Kidney epithelial cell (primary cell): ENCODE results near the gene GAS7. TPM values are rescaled to one million over a fixed set of nuclear protein-coding genes. Genes with fewer than 3 reads are reported as not detected.
"Not testable (repeated sequence)": the region's sequence is repeated elsewhere in the genome, so short reads cannot be mapped to it uniquely, and the experiment has no call there.

Experiments used
- DNase-seq: peaks from one replicate; pipeline ENCODE4 v3.0.0-alpha.2; 2010; ENCODE audit warnings: low read depth
- H3K27me3 ChIP-seq: 2 replicates; pipeline ENCODE4 v1.6.0; 2011; ENCODE audit warnings: low read length; ENCODE audit not compliant: control insufficient read depth, insufficient read depth
- H3K36me3 ChIP-seq: 2 replicates; pipeline ENCODE4 v1.5.1; 2011; ENCODE audit warnings: low read length; ENCODE audit not compliant: control insufficient read depth, insufficient read depth
- H3K4me3 ChIP-seq: 2 replicates; pipeline ENCODE4 v1.5.1; 2011; ENCODE audit warnings: low read depth, mild to moderate bottlenecking, control low read depth, low read length
- CTCF ChIP-seq: IDR thresholded peaks from 2 replicates; pipeline ENCODE4 v1.5.1; 2011; ENCODE audit warnings: mild to moderate bottlenecking, moderate library complexity, low read length, control low read depth, inconsistent platforms; ENCODE audit not compliant: insufficient read depth, poor library complexity, severe bottlenecking
- total RNA-seq: library from RNA; depleted of rRNA; stranded (reverse); fragments of >200 nt; gene quantifications from 2 replicates; pipeline ENCODE4 v1.2.3, GENCODE V29; 2015

Gene GAS7
- total RNA-seq, 1 donor from 2014 or later: 3.6 TPM

GRCh38 chr17:10010752-10011151 lies 187.7 kb downstream of the GAS7 start:
- no peak for DNase-seq
- TF ChIP-seq CTCF: no peak

GRCh38 chr17:10003705-10004104 lies 194.7 kb downstream of the GAS7 start:
- Histone ChIP-seq H3K36me3 (no peaks in the 10 kb centered on the region), H3K4me3 (no peak overlapping the region), H3K27me3 (no peaks in the 10 kb centered on the region)
- no peak for TF ChIP-seq CTCF
- no peak for DNase-seq

More at GRCh38 chr17:10010752-10011151, 187.7 kb downstream of the GAS7 start:
- Histone ChIP-seq H3K4me3 (no peak overlapping the region), H3K36me3 (no peaks in the 10 kb centered on the region), H3K27me3 (no peaks in the 10 kb centered on the region)

- not testable (repeated sequence) for DNase-seq, H3K36me3 ChIP-seq, H3K4me3 ChIP-seq, H3K27me3 ChIP-seq
Observed at GRCh38 chr17:10002567-10003360, 195.6 kb downstream of the GAS7 start.

- no peaks in the 10 kb centered on the region for H3K27me3 ChIP-seq
- no peak for DNase-seq
- no peak overlapping the region for H3K4me3 ChIP-seq
- no peak for TF ChIP-seq CTCF
- no peaks in the 10 kb centered on the region for H3K36me3 ChIP-seq
Observed at GRCh38 chr17:10001306-10001873, 197.0 kb downstream of the GAS7 start.

- DNase-seq: no peak
- Histone ChIP-seq H3K27me3 (no peaks in the 10 kb centered on the region), H3K4me3 (no peak overlapping the region), H3K36me3 (no peaks in the 10 kb centered on the region)
- TF ChIP-seq CTCF: no peak
Observed at GRCh38 chr17:9999919-10000695, 198.3 kb downstream of the GAS7 start.

GRCh38 chr17:9998060-9998459 lies 200.3 kb downstream of the GAS7 start:
- no peak for TF ChIP-seq CTCF
- DNase-seq: no peak
- no peaks in the 10 kb centered on the region for H3K27me3 ChIP-seq

More at GRCh38 chr17:9998060-9998459, 200.3 kb downstream of the GAS7 start:
- Histone ChIP-seq H3K36me3 (no peaks in the 10 kb centered on the region), H3K4me3 (no peak overlapping the region)
